22Rv1 (cell line): ENCODE measurements around the gene CACNA2D2.

Source experiments
- CTCF ChIP-seq: fragments of 450-650 bp; IDR thresholded peaks from 2 replicates; pipeline ENCODE4 v1.5.1; 2017; ENCODE audit warnings: mild to moderate bottlenecking
- ZFX ChIP-seq: fragments of 450-650 bp; IDR thresholded peaks from 2 replicates; pipeline ENCODE4 v1.6.1; 2017; ENCODE audit warnings: antibody characterized with exemption, borderline replicate concordance

- TF ChIP-seq CTCF (no peak), ZFX (no peak)
These were observed 49.2 kb upstream of the CACNA2D2 start for GRCh38 chr3:50552598-50552997.
